22Rv1 (cell line): ENCODE results near the gene RBMS3.

Source experiments
- H3K27ac ChIP-seq: fragments of 450-650 bp; 2 replicates; pipeline ENCODE4 v1.5.1; 2017
- CTCF ChIP-seq: fragments of 450-650 bp; IDR thresholded peaks from 2 replicates; pipeline ENCODE4 v1.5.1; 2017; ENCODE audit warnings: mild to moderate bottlenecking
- ZFX ChIP-seq: fragments of 450-650 bp; IDR thresholded peaks from 2 replicates; pipeline ENCODE4 v1.6.1; 2017; ENCODE audit warnings: antibody characterized with exemption, borderline replicate concordance

The RBMS3 gene

GRCh38 chr3:29331456-29332194 lies 50.8 kb downstream of the RBMS3 start:
- no peak overlapping the region for H3K27ac ChIP-seq
- TF ChIP-seq CTCF (no peak), ZFX (no peak)

GRCh38 chr3:29332195-29332637 lies 51.3 kb downstream of the RBMS3 start:
- no peak overlapping the region for H3K27ac ChIP-seq
- TF ChIP-seq CTCF (no peak), ZFX (no peak)

GRCh38 chr3:29333576-29333975 lies 52.7 kb downstream of the RBMS3 start:
- TF ChIP-seq ZFX (no peak), CTCF (no peak)

GRCh38 chr3:29334706-29335105 lies 53.8 kb downstream of the RBMS3 start:
- no peak for TF ChIP-seq CTCF
- no peak for TF ChIP-seq ZFX
- no peak overlapping the region for H3K27ac ChIP-seq

More at GRCh38 chr3:29333576-29333975, 52.7 kb downstream of the RBMS3 start:
- H3K27ac ChIP-seq: no peak overlapping the region

- H3K27ac ChIP-seq: no peak overlapping the region
- no peak for TF ChIP-seq CTCF
- TF ChIP-seq ZFX: no peak
These were observed 54.6 kb downstream of the RBMS3 start for GRCh38 chr3:29335438-29335837.

- no peak overlapping the region for H3K27ac ChIP-seq
These were observed 55.1 kb downstream of the RBMS3 start for GRCh38 chr3:29335943-29336342.

More at GRCh38 chr3:29335943-29336342, 55.1 kb downstream of the RBMS3 start:
- TF ChIP-seq ZFX (no peak), CTCF (no peak)
